NCI-H187 treated with DMSO at 0.1 percent for 48 hours (cell line): Measurements from ENCODE around the gene LONP2.
"Not testable (repeated sequence)": the region's sequence is repeated elsewhere in the genome, so short reads cannot be mapped to it uniquely, and the experiment has no call there.

Experiments used
- DNase-seq: peaks from one replicate; lab custom pipeline; 2025; lab: John Stamatoyannopoulos, UW

The LONP2 gene

GRCh38 chr16:48291754-48292153, 47.7 kb downstream of the LONP2 start:
- no peak for DNase-seq

- no peak for DNase-seq
These were observed 48.4 kb downstream of the LONP2 start for GRCh38 chr16:48292452-48292851.

GRCh38 chr16:48294724-48295123, 50.6 kb downstream of the LONP2 start:
- DNase-seq: no peak

DNA sequence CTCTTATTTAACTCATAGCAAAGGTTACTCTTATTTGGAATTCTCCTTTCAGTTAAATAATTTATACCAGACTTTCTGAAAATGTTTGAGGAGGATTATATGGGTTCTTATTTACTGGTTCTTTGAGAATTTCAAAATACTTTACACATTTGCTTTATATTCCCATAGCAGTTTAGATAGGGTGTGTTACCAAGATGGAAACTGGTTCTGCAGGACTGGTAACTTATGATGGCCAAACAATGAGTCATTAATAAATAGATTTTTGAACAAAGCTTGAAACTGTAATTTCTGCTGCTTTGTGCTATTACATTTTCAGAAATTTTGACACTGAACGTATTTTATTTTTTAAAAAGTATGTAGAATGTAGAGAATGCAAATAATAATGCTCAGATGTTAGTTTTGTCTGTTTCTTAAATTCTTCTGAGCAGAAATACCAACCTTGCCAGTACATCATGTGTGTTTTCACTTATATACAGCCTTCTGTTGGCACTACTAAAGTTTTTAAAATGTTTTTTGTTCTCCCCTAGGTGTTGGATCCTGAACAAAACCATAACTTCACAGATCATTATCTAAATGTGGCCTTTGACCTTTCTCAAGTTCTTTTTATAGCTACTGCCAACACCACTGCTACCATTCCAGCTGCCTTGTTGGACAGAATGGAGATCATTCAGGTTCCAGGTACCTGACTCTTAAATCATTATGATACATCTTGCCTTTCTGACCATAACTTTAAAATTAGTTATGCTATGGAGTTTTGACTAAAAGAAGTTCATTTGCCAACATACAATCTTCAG, 51.6 kb downstream of the LONP2 start:
- no peak for DNase-seq

DNA sequence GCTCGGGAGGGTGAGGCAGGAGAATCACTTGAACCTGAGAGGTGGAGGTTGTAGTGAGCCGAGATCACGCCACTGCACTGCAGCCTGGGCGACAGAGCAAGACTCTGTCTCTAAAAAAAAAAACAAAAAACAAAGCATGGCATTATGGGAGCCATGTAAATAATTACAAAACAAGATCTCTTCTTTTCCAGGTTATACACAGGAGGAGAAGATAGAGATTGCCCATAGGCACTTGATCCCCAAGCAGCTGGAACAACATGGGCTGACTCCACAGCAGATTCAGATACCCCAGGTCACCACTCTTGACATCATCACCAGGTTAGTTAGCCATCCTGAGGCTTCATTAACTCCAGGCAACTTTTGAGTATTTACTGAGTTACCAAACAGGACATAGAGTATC, 55.4 kb downstream of the LONP2 start:
- no peak for DNase-seq

GRCh38 chr16:48300391-48300856, 56.3 kb downstream of the LONP2 start:
- no peak for DNase-seq

- DNase-seq: no peak
These were observed 64.4 kb downstream of the LONP2 start for GRCh38 chr16:48308535-48308934.

DNA sequence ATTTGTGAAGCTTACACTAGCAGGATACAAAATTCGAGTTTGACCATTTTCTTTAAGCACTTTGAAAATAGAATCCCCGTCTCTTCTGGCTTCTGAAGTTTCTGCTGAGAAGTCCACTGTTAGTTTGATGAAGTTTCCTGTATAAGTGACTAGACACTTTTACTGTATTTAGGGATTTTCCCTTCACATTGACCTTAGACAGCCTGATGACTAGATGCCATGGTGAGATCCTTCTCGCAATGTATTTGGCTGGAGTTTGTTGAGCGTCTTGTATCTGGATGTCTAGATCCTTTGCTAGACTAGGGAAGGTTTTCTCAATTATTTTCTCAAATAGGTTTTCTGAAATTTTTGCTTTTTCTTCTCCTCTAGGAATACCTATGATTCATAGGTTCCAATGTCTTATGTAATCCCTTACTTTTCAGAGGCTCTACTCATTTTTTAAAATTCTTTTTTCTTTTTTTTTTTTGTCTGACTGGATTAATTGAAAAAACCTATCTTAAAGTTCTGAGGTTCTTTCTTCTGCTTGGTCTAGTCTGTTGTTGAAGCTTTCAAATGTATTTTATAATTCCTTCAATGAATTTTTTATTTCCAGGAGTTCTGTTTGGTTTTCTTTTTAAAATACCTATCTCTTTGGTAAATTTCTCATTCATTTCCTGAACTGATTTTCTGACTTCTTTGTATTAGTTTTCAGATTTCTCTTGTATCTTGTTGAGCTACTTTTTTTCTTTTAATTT, 67.0 kb downstream of the LONP2 start:
- no peak for DNase-seq

- DNase-seq: not testable (repeated sequence)
These were observed 69.8 kb downstream of the LONP2 start for GRCh38 chr16:48313905-48314304.

DNA sequence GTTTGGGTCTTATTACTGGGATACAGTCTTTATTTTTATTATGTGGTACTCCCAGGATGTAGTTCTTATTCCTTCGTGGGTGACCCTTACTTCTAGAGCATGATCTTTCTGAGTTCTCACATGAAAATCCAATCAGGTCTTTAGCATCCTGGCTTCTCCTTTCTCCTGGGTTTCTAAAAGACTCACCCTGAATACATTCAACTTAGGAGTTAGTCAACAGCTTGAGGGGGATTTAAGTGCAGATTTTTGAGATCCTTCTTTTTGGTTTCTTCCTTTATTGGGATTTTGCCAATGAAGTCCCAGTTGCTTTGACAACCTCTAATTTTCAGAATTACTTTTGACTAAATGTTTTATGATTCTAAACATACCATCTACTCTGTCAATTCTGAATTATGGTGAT, 72.9 kb downstream of the LONP2 start:
- DNase-seq: no peak

DNA sequence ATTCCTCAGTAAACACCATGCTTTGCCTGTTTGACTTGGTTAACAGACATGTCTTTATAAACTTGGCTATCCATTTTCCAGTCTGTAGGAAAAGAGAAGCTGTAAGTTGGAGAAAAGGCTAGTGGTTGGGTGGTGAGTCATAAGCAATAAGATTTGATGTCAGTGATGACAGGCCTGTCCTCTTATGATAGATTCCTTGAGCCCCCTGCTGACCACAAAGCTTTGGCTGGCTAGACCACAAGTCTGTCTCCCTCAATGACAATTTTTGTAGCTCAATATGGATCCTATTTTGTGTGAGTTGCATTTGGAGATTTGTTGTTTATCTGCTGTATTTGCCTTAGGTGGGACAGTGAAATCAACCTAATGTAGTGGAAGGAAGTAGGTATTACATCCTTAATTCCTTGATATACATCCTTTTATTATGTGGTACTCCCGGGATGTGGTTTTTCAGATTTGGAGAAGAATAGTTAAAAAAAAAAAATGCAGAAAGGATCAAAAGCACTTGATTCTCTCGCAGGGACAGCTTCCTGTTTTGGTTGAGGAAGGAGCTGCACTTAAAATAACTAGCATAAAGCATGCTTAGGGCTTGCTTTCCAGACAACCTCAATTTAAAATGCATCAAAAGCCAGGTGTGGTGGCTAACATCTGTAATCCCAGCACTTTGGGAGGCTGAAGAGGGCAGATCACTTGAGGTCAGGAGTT, 73.7 kb downstream of the LONP2 start:
- no peak for DNase-seq

DNA sequence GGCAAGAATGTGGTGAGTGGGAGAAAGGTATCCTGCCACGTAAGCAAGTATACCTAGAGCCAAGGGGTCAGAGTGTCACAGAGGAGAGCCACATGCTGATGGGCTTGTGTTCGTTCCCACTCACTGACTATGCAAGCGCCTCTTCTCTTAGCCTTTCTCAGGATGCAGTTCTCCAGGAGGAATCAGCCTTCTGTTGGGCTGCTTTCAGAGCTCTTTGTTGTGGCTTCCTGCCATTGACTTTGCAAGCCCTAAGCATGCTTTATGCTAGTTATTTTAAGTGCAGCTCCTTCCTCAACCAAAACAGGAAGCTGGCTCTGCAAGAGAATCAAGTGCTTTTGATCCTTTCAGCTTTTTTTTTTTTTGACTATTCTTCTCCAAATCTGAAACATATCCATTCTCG, 74.5 kb downstream of the LONP2 start:
- DNase-seq: no peak

DNA sequence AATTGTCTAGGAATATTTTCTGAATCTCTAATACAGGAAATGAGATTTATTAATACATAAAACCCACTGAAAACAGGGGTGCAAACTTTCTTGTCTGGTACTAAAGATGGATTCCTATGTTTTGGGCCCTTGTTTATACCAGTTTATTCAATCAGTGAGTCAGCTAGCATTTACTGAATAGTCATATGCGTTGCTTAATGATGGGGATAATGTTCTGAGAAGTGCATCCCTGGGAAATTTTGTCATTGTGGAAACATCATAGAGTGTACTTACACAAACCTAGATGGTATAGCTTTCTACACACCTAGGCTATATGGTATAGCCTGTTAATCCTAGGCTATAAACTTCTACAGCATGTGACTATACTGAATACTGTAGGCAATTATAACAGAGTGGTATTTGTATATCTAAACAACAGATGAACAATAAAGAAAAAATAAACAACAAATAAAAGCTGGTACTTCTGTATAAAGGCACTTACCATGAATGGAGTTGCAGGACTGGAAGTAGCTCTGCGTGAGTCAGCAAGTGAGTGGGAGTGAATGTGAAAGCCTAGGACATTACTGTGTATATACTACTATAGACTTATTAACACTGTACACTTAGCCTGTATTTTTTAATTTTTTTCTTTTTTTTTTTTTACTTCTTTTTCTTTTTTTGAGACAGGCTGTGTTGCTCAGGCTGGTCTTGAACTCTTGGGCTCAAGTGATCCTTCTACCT, 77.4 kb downstream of the LONP2 start:
- DNase-seq: no peak

DNA sequence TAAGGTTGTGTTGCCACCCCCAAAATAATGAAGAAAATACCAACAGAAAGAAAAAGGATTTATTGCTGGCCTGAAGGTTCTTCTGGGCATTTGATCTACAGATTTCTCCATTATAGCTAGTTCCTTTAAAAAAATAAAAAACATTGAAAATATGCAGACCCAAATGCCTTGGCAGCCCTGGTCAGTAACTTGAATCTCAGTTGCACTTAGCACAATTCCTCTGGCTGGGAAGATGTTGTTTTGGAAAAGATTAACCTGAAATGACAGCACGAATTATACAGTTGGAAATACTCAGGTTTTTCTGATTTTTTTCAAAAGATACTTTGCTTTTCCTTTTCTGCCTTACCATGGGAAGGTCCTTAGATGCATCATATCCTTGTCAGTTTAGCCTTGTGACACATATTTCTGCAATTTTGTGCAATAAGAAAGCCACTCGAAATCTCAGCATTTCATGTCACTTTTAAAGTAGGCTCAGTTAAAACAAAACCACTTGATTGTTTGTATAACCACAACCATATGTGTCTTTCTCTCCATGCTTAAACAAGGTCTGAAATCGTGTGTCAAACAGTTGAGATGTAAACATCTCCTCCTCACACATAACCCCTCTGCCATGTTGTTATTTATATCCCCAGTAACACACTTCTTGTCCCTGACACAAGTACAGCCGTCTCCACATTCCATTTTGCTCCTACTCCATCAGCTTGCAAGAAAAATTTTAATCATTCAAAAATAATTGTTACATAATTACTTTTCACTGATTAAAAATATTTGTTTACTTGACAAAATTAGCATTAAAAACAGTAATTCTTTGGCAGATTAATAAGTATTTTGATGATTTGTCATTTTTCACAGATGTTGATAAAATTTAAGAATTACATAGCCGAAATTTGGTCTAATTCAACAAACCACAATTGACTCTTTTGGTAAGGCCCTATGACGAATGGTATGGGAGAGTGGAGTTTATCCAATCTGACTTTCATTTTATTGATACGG, 80.0 kb downstream of the LONP2 start:
- no peak for DNase-seq

DNA sequence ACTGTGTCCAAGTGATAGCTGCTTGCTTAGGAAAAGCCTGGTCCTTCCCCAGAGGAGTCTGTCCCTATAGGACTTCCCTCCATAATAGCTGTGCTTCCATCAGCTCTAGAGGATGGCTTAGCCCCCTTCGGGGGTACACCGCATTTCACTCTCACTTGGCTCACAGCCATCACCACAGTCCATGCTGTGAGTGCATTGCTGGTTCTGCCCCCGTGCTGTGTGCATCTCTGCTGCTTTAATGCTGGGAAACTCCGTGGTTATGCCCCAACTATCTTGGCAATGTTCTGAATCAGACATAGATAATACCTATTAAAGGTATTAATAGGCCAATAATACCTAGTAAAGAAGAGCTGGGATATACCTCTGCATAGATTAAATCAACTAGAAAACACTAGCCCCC, 82.8 kb downstream of the LONP2 start:
- no peak for DNase-seq

- DNase-seq: no peak
These were observed 85.0 kb downstream of the LONP2 start for GRCh38 chr16:48329138-48329537.

DNA sequence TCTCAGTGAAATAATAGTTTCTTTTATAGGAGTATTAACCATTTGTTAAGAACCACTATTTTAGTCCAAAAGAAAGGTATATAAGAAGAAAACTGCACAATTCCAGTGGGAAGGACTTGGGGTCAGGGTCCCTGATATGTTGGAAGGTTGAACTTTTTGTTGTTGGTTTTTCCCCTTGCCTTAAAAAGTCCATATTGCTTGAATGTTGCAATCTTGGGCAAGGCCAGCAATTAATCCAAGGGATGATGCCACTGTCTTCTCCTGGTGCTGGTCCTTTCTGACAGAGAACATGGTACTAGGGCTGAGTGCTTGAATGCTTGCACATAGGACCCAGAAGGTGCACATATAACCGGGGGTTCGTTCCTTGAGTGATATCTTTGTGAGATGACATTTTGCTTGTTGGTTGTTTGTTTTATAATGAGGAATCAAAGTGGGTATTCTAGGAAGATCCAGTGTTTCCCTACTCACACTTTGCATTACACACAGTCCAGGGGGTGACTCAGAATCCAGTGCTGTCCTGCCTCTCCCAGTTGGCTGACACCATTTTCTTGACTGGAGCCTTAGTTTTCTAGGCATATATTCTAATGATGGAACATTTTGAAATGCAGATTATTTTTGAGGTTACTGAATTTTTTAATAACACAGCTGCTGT, 86.2 kb downstream of the LONP2 start:
- DNase-seq: no peak

DNA sequence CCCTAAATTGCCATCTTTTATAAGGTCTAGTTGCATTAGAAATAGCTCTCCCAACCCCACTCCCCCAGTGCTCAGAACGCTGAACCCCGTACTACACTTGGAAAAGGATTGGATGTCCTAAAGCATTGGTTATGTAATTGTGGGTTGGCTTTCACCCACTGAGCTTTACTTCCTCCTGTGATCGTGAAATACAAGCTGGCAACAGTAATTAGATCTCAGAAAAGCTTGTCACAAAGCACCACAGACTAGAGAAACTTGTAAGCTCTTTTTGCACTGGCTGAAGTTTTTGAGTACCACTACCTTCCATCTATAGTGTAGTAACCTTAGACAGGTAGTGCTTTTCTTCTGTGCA, 86.7 kb downstream of the LONP2 start:
- DNase-seq: no peak

GRCh38 chr16:48332978-48333377, 88.9 kb downstream of the LONP2 start:
- no peak for DNase-seq

DNA sequence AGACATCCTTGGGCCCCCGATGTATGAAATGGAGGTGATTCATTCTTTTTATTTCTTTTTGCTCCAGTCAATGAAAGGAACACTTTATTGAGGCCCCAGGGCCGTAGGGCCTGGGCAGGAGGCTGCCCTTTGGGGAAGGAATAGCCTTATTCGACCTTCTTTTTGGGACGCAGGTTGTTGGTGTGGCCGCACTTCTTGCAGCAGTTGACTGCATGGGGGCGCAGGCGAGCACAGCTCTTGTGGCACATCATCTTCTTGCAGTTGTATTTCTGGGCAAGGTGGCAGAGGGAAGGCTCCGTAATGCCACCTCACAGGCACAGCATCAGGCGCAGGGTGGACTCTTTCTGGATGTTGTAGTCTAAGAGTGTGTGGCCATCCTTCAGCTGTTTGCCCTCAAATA, 90.2 kb downstream of the LONP2 start:
- DNase-seq: no peak

GRCh38 chr16:48335961-48336360, 91.9 kb downstream of the LONP2 start:
- DNase-seq: no peak
